HS-5 (cell line): Measurements from ENCODE around the gene ARHGEF38.
"Not testable (repeated sequence)": the region's sequence is repeated elsewhere in the genome, so short reads cannot be mapped to it uniquely, and the experiment has no call there.

Experiments used
- DNase-seq: peaks from one replicate; pipeline ENCODE4 v3.0.0-alpha.2; 2012; ENCODE audit warnings: low read depth

The ARHGEF38 gene

GRCh38 chr4:105657117-105657765 lies 104.8 kb downstream of the ARHGEF38 start:
- DNase-seq, result no peak

GRCh38 chr4:105659190-105659589 lies 106.8 kb downstream of the ARHGEF38 start:
- no peak for DNase-seq

GRCh38 chr4:105661028-105661427 lies 108.6 kb downstream of the ARHGEF38 start:
- no peak for DNase-seq

GRCh38 chr4:105662935-105663675 lies 110.7 kb downstream of the ARHGEF38 start:
- DNase-seq, result no peak

GRCh38 chr4:105666693-105667092 lies 114.3 kb downstream of the ARHGEF38 start:
- no peak for DNase-seq

- no peak for DNase-seq
Observed at GRCh38 chr4:105670684-105671083, 118.3 kb downstream of the ARHGEF38 start.

GRCh38 chr4:105671301-105671700 lies 118.9 kb downstream of the ARHGEF38 start:
- no peak for DNase-seq

- DNase-seq, result no peak
Observed at GRCh38 chr4:105674011-105674410, 121.6 kb downstream of the ARHGEF38 start.

- no peak for DNase-seq
Observed at GRCh38 chr4:105677709-105678108, 125.3 kb downstream of the ARHGEF38 start.

GRCh38 chr4:105679186-105679585 lies 126.8 kb downstream of the ARHGEF38 start:
- no peak for DNase-seq

- no peak for DNase-seq
Observed at GRCh38 chr4:105683038-105683437, 130.6 kb downstream of the ARHGEF38 start.

- no peak for DNase-seq
Observed at GRCh38 chr4:105686571-105686970, 134.2 kb downstream of the ARHGEF38 start.

- DNase-seq, result not testable (repeated sequence)
Observed at GRCh38 chr4:105694812-105695211, 142.4 kb downstream of the ARHGEF38 start.

GRCh38 chr4:105695832-105696231 lies 143.4 kb downstream of the ARHGEF38 start:
- not testable (repeated sequence) for DNase-seq

- DNase-seq, result no peak
Observed at GRCh38 chr4:105698607-105699006, 146.2 kb downstream of the ARHGEF38 start.

GRCh38 chr4:105707782-105708180 lies 155.4 kb downstream of the ARHGEF38 start:
- DNase-seq, result no peak

GRCh38 chr4:105708181-105709080 lies 156.0 kb downstream of the ARHGEF38 start, which contains the start of the genes GSTCD and INTS12:
Gene GSTCD (plus strand): TSS chr4:105708784. CDS start chr4:105717614, 8,830 bp downstream.
Gene INTS12 (minus strand): TSS chr4:105708689. CDS start chr4:105700005, 8,684 bp downstream.
- peak; percentile 74 for DNase-seq

- peak; percentile 15 for DNase-seq
Observed at GRCh38 chr4:105709081-105709450, 156.6 kb downstream of the ARHGEF38 start.

GRCh38 chr4:105710012-105710600 lies 157.7 kb downstream of the ARHGEF38 start:
- no peak for DNase-seq

GRCh38 chr4:105710678-105711077 lies 158.3 kb downstream of the ARHGEF38 start:
- no peak for DNase-seq

- DNase-seq, result no peak
Observed at GRCh38 chr4:105712766-105713165, 160.3 kb downstream of the ARHGEF38 start.

- DNase-seq, result no peak
Observed at GRCh38 chr4:105714071-105714521, 161.7 kb downstream of the ARHGEF38 start.
